NCI-H446 (cell line): ENCODE measurements around the gene HDAC1.

Source experiments
- DNase-seq, 2 experiments: peaks; one replicate each; lab custom pipeline; 2025; lab: John Stamatoyannopoulos, UW

Gene HDAC1

GRCh38 chr1:32330558-32331151 lies 38.8 kb downstream of the HDAC1 start:
- DNase-seq, result no peak

DNA sequence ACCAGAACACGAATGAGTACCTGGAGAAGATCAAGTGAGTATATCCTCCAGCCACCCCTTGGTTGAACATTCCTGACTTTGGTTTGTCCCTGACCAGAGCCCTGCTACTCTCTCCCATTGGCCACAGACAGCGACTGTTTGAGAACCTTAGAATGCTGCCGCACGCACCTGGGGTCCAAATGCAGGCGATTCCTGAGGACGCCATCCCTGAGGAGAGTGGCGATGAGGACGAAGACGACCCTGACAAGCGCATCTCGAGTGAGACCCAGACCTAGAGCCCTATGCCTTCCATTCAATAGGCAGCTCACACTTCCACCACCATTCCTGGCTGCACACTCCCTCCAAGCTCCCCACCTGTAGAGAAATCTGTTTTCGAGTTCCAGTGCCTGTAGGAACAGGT lies 39.7 kb downstream of the HDAC1 start:
- DNase-seq, result no peak

GRCh38 chr1:32332290-32333079 lies 40.6 kb downstream of the HDAC1 start:
- DNase-seq, result no peak

GRCh38 chr1:32333251-32333963 lies 41.5 kb downstream of the HDAC1 start:
- no peak for DNase-seq

DNA sequence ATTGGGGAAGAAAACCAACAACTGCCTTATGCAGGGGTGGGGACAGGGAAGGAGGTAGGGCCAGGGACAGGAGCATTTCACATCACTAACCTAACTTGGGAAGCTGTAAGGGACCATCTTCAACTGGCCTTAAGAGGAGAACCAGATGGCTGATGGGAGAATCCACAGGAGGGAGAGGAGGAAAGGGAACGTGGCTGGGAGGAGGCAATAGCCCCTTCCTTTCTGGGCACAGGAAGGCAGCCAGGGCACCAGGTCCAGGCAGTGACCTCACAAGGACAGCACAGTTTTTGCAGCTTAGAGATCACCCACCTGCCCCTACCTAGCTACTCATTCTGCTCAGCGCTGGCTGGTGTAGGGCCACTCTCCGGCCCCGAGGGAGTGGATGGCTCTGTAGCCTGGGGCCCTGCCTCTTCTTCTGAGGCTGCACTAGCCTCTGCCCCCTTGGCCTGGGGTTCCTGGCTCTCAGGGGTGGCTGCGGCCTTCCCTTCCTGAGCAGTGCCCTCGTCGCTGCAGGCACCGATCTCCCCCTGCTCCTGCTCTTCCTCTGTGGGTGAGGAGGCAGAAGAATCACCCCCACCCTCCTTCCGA lies 42.5 kb downstream of the HDAC1 start:
- DNase-seq, result no peak

DNA sequence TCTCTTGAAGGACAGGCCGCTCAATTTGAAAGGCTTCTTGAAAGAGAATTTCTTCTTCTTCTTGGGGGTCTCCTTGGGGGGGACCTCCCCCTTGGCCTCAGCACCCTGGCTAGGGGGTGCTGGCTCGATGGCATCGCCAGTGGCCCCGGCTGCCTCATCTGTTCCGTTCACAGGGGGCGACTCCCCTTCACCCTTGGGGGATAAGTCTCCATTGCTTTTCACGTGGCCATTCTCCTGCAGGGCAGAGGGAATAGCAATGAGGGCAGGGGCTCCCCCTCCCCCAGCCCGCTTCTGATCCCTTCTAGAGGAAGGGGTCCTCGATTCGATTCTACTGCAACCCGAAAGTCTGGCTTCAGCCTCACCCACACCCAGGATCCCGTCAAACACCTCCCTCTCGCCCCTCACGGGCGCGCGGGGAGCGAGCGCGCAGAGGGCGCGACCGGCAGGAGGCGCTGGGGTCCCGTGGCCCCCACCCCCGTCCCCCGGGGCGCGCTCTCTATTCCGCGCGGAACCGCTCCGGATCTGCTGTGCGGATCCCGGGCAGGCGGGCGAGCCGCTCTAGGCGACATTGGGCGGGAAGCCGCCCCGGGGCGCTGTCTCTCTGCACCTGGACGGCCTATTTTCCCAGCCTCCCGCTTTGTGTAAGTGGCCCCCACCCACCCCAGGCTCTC lies 43.1 kb downstream of the HDAC1 start:
- peak in 1 of 2 experiments; percentile 35 for DNase-seq

DNA sequence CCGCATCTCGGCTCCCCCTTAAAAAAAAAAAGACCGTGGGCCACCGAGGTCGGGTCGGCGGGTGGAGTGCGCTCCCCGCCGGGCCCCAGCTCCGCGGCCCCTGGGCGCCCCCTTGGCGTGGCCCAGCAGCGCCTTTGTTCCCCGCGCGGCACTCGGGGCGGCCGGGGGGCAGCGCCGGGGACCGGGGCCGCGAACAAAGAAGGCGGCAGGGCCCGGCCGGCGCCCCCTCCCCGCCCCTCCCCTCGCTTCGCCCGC lies 43.6 kb downstream of the HDAC1 start:
- DNase-seq, result no peak

GRCh38 chr1:32335790-32336590 lies 44.1 kb downstream of the HDAC1 start, which contains the start of gene MARCKSL1:
TSS of gene MARCKSL1 (minus strand) at chr1:32336233. CDS start at chr1:32336033, 200 bp downstream.
- peak; percentile 56 to 86 for DNase-seq

- no peak for DNase-seq
These were observed 44.7 kb downstream of the HDAC1 start for GRCh38 chr1:32336591-32336932.

- no peak for DNase-seq
These were observed 45.2 kb downstream of the HDAC1 start for GRCh38 chr1:32336963-32337675.

DNA sequence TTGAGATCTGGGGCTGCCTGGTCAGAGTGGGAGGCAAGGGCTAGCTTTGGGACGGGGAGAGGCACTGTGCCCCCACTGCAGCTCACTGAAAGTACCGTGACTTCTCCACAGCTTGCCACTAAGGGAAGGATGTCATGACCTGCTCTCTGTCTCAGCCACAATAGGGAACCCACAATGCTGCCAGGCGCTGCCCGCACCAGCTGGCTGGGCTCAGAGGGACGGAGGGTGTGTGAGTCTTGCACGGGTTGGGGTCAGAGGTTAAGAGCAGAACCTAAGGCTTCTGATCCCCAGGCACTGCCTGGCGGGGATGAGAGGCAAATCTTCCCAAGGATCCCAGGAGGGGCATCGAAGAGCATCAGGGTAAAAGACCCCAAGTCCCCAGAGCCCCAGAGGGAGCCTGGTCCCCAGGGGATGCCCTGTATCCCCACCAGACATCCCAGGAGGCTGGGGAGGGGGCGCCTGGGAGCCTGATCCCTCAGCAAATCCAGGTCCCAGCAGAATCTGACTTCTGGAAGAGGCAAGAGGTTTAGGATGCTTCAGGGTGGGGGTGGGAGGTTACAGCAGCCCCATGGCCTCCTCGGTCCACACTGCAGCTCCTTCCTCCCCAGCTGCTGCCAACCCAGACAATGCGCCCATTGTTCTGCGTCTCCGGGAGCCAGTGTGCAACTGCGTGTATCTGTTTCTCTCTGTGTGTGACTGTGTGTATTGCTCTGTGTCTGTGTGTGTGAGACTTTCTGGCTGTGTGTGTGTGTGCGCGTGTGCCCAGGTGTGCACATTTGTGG lies 46.2 kb downstream of the HDAC1 start:
- no peak for DNase-seq

DNA sequence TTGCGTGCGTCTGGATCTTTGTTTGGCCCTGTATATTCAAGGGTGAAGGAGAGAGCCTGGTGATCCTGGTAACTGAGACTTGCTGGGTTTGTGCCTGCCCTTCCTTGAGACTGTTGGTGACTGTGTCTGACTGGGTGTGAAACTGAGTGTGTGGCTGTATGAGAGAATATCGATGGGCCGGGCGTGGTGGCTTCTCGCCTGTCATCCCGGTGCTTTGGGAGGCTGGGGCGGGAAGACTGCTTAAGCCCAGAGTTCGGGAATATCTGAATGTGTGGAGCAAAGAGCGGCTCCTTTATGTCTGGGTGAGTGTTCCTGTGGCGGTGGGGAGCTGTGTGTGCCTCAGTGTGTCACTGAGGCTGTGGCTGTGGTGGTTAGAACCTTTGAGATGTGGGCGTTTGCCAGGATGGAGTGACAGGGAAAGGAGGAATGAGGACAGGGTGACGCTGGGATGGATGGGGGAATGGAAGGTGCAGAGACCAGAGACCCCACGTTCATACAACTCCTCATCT lies 46.8 kb downstream of the HDAC1 start:
- no peak for DNase-seq

- no peak for DNase-seq
These were observed 47.6 kb downstream of the HDAC1 start for GRCh38 chr1:32339363-32339978.

DNA sequence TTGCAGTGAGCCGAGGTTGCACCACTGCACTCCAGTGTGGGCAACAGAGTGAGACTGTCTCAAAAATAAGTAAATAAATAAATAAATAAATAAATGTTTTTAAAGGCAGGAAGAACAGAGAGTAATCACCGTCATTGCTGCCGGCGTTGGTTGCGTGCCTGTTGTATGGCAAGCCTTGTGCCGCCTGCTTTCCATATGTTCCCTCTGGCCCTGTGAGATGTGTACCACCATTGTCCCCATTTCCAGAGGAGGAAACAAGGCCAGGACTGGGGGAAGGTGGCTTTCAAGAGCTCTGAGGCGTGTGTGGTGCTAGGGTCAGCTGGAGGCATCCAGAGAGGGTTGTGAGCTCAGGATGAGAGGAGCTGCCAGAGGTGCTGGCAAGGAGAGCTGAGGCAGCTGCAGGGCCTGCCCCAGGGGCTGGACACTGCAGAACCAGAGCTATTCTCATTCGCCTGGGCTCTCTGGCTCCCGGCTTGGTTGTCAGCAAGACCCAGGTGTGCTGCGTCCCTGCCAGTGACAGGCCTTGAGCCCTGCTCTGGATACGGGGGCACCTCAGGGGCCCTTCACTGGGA lies 49.4 kb downstream of the HDAC1 start:
- no peak for DNase-seq

- DNase-seq, result no peak
These were observed 50.1 kb downstream of the HDAC1 start for GRCh38 chr1:32341971-32342370.

- no peak for DNase-seq
These were observed 50.8 kb downstream of the HDAC1 start for GRCh38 chr1:32342704-32343103.

DNA sequence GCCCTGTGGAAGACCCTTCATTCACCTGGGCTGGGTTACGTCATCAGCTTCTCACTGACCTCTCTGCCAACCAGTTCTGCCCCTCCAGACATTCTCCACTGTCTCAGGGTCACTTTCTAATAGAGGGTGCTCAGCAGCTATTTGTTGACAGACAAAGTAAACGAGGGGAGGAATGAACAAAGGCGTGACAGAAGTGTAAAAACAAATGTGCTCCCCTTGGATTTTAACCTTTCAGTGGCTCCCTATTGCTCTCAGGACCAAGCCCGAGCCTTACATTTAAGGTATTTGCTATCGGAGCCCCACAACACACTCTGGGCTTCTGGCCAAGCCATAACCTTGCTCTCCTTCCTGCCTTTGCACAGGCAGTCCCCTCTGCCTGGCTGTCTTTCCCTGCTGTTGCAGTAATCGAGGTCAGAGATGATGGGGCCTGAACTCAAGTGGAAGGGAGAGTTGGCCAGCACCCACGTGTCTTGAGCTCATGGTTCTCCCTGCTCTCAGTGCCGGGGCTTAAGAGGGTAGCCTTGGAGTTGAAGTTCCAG lies 53.5 kb downstream of the HDAC1 start:
- DNase-seq, result no peak

DNA sequence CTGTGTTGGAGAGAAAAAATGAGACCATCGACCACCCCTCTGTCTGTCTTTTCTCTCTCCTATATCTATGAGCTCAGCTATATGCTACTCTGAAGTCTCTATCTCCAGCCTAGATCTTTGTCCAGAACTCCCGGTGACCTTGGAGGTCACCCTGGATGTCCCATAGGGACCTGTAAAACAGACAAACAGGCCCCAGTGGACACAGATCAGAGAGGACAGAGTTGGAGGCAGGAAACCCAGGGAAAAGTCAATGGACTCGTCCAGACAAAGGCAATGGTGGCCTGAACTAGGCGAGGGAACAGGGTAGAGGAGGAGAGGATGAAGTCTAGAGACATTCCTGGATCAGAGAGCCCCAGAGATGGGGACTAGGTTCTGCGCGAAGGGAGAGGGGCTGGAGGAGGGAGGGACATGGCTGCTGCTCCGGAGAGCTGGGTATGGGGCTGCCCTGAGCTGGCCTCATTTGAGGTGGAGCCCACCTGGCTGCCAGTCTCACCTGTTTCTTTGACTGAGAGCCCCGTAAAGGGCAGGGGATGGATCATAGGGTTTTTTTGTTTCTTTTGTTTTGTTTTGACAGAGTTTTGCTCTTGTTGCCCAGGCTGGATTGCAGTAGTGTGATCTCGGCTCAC lies 54.8 kb downstream of the HDAC1 start:
- DNase-seq, result no peak
